DMS 273 treated with DMSO at 0.1 percent for 48 hours (cell line): ENCODE data around the gene PSMA2.

Source experiments
- DNase-seq: peaks from one replicate; lab custom pipeline; 2025; lab: John Stamatoyannopoulos, UW

PSMA2 gene

GRCh38 chr7:42940985-42941847 lies 9.2 kb upstream of the PSMA2 start:
- DNase-seq = no peak

- no peak for DNase-seq
Observed at GRCh38 chr7:42939457-42940240, 7.7 kb upstream of the PSMA2 start.

- no peak for DNase-seq
Observed at GRCh38 chr7:42935861-42936260, 3.9 kb upstream of the PSMA2 start.

- DNase-seq = no peak
Observed at GRCh38 chr7:42934291-42934690, 2.3 kb upstream of the PSMA2 start.

GRCh38 chr7:42932811-42933591 lies 1.0 kb upstream of the PSMA2 start:
- DNase-seq = no peak

- no peak for DNase-seq
Observed at GRCh38 chr7:42931447-42931833, 534 bp downstream of the PSMA2 start.

GRCh38 chr7:42930889-42931288 lies 1.1 kb downstream of the PSMA2 start:
- no peak for DNase-seq

GRCh38 chr7:42929449-42929848 lies 2.5 kb downstream of the PSMA2 start:
- no peak for DNase-seq

GRCh38 chr7:42928754-42929153 lies 3.2 kb downstream of the PSMA2 start:
- DNase-seq = no peak

GRCh38 chr7:42926204-42926603 lies 5.8 kb downstream of the PSMA2 start:
- no peak for DNase-seq

GRCh38 chr7:42925630-42926029 lies 6.3 kb downstream of the PSMA2 start:
- no peak for DNase-seq

GRCh38 chr7:42924223-42924838 lies 7.6 kb downstream of the PSMA2 start:
- DNase-seq = no peak

GRCh38 chr7:42922017-42922753 lies 9.8 kb downstream of the PSMA2 start:
- no peak for DNase-seq

- no peak for DNase-seq
Observed at GRCh38 chr7:42915356-42915755, 16.6 kb downstream of the PSMA2 start.

- DNase-seq = no peak
Observed at GRCh38 chr7:42914421-42915045, 17.4 kb downstream of the PSMA2 start.

- DNase-seq = no peak
Observed at GRCh38 chr7:42914009-42914408, 18.0 kb downstream of the PSMA2 start.

- no peak for DNase-seq
Observed at GRCh38 chr7:42913591-42913990, 18.4 kb downstream of the PSMA2 start.

GRCh38 chr7:42911454-42912447 lies 20.2 kb downstream of the PSMA2 start, which contains the start of gene C7orf25:
C7orf25 (minus strand) TSS chr7:42912070; CDS start chr7:42910900, 1,170 bp downstream.
- peak; percentile 89 for DNase-seq

GRCh38 chr7:42910306-42910705 lies 21.7 kb downstream of the PSMA2 start:
- no peak for DNase-seq
